HG03571 (cell line): Measurements from ENCODE around the gene CALR3.
"Not testable (repeated sequence)": the region's sequence is repeated elsewhere in the genome, so short reads cannot be mapped to it uniquely, and the experiment has no call there.

Source experiments
- ATAC-seq: cut with Tn5 transposase; IDR thresholded peaks from one replicate; pipeline ENCODE4 v1.9.1; 2021; ENCODE audit not compliant: unreplicated experiment

The CALR3 gene

DNA sequence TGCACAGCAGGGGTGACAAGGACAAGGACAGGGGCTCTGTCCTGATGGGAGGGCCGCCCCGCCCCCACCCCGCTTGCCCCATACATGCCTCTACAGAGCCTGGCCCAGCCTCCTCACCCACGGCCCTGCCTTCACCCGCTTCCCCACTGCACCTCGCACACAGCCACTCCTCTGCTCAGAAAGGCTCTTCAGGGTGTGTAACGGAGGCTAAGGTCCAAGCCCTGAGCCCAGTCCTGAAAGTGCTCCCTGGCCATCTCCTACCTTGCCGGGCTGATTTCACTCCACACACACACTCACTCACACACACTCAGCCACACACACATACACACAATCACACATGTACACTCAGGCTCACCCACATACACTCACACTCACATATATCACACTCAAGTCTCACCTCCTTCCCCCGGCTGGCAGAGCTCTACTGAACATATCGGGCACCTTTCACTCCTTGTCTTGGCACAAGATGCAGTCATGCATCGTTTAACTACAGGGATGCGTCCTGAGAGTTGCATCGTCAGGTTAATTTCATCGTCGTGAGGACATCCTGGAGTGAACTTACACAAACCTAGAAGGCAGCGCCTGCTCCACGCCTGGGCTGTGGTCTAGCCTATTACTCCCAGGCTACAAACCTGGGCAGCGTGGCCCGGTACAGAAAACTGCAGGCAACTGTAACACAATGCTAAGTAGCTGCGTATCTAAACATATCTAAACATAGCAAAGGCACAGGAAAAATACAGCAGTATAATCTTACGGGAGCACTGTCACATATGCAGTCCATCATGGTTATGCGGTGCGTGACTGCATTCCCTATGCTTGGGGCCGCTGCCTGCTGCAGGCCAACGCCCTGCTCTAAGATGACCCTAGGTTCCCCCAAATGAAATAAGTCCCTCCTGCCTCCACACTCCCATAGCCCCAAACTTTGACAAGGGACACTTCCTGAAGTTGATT, 37.3 kb downstream of the CALR3 start:
- ATAC-seq = no peak

DNA sequence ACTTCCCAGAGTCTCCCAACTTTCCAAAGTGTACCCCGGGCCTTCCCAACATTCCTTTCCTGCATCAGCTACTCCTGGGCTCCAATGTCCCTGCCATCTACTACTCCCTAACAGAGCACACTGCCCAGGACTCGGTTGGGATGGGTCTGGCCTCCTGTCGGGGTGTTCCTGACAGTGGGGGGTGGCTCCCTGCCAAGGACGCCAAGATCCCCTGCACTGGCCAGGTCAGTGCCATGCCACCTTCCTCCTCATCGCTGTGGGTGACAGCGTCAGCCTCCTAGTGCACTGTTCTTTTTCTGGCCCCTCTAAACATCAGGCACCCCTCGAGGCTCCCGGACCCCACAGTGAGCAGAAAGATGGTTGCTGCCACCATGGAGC, 38.0 kb downstream of the CALR3 start:
- ATAC-seq = no peak

GRCh38 chr19:16457195-16457953, 38.6 kb downstream of the CALR3 start:
- ATAC-seq = no peak

DNA sequence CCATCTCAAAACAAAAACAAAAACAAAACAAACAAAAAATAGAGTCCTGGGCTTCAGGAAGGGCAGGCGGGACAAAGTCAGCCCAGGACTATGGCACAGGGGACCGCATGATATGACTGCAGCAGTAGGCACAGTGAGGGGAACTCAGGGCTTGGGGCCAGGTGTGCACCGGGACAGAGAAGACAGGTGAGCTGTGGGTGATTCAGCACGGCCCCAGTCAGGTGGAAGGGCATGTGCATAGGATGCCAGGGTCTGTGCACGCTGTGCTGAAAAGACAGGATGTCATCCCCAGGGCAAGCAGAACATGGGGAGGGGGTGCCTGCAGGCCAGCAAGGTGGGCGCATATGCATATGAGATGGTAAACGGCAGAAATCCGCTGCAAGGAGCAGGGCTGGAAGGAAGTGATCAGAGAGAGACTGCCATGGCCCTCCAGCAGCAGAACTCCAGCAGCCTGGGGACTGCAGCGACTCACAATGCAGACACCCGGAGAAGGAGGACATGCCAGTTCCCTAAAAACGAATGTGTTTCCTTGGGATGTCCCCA, 39.2 kb downstream of the CALR3 start:
- no peak for ATAC-seq

DNA sequence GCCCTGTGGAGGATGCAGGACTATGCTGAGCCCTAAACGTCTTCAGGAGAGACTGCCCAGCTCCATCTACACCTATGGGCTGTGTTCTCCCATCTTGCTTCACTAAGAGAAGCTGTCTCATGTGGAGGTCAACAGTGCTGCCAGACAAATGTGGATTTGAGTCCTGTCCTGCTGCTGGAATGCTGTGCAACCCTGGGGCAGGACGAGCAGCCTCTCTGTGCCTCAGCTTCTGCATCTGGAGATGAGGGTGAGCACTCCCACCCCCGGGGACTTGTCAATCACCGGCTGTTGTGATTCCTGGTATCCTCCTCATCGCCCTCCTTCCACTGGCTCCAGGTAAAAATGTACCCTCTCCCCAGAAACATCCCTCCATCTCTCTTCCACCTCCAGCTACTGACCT, 40.5 kb downstream of the CALR3 start:
- ATAC-seq = no peak

- ATAC-seq = no peak
Observed at GRCh38 chr19:16454351-16454918, 41.5 kb downstream of the CALR3 start.

GRCh38 chr19:16452325-16452724, 43.6 kb downstream of the CALR3 start:
- no peak for ATAC-seq

DNA sequence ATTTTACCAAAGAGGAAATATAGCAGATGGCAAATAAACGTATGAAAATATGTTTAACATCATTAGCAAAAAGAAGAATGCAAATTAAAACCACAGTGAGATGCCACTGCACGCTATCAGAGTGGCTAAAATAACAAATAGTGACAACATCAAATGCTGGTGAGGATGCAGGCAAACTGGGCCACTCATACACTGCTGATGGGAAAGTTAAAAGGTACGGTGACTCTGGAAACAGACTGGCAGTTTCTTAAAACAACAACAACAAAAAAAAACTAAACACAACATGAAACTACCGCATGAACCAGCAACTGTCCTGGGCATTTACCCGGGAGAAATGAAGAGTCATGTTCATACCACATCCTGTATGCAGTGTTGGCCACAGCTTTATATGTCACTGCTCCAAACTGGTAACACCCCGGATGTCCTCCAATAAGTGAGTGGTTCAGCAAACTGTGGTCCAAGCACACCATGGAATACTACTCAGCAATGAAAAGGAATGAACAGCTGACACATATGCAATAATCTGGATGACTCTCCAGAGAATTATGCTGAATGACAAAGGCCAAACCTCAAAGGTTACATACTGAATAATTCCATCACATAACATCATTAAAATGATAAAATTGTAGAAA, 46.5 kb downstream of the CALR3 start:
- no peak for ATAC-seq

- not testable (repeated sequence) for ATAC-seq
Observed at GRCh38 chr19:16448872-16449271, 47.1 kb downstream of the CALR3 start.

DNA sequence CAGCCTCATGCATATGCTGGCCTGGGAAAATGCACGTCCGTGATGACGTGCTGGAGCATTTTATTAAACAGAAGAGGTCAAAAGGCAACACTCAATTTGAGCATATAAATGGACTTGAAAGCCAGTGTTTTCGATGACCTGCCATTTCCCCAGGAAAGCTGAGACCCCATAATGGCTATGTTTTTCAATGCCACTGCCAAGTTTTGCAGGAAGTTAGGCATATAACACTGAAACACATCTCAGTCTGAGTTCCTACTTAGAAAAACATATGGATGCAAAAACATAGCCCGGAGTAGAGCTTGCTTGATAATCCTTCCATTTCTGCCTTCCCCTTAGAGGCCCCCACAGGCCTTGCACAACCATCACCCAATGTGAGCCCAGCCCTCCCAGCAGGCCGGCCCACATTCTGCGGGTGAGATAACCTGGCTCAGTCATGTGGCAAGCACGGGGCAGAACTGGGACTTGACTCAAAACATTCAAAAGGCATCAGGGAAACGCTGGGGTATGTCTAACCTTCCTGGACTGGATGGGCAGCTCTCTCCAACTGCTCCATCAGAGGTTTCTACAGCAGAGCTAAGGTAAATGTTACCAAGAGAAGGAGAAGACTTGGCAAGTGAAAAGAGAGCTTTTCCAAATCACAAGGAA, 49.1 kb downstream of the CALR3 start:
- ATAC-seq = no peak

DNA sequence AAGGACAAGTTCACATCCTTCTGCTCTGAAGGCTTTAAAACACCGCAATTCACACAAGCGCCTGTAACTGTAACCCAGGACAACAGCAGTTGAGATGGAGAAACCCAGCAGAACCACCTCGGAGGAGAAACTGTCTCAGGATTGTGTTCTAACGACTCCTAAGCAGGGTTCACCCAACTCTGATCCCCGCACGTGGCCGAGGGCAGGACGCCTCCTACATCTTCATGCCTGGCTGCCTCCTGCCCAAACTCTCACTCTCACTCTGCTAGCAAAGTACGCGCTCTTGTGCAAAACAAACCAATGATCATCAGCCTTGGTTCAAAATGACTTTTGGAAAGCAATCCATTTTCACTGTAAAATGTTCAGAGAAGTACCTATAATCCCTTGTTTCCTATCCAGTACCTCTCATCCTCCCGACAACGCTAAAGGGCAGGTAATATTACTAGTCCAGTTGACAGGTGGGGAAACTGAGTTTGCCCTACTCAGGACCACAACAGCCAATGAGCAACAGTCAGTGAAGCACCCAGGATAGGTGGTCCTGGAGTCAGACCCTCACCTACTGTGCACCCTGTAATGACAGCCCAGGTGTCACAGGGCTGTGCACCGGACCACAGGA, 49.8 kb downstream of the CALR3 start:
- ATAC-seq = no peak

- ATAC-seq = no peak
Observed at GRCh38 chr19:16445238-16446107, 50.5 kb downstream of the CALR3 start.

DNA sequence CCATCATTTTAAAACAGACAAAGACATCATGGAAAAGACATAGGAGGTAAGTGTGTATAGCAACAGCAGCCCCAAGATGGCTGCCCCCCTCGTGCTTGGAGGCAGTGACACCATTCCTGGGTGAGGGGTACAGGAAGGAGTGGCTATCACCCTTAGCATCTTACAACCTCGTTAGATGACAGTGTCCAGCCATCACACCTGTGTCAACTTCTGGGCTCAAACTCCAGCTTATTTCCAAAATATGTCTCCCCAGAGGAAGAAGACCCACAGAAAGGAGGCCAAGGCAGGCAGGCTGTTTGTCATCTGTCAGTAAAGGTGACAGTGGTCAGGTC, 51.7 kb downstream of the CALR3 start:
- ATAC-seq = no peak

- ATAC-seq = no peak
Observed at GRCh38 chr19:16442386-16443276, 53.3 kb downstream of the CALR3 start.

GRCh38 chr19:16441661-16442162, 54.3 kb downstream of the CALR3 start:
- ATAC-seq = no peak

DNA sequence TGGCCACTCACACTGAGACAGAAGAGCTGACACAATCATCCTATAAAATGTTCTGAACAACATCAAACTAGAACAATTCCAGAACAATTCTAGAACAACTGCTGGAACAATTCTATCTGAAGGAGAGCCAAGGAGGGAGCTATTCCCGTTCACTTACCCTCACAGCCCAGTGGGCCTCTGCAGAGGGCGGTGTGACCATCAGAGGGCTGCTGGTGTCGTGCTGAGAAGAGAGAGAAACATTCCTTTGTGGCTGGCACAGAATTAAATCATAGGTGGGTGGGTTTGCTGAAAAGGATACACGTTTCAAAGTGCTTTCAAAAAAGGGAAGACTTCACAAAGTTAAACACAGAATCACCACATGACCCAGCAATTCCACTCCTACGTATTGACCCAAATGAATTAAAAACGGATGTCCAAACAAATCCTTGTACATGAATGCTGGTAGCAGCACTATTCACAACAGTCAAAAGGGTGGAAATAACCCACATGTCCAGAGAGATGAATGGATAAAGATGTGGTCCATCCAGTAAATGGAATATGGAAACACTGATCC, 59.1 kb downstream of the CALR3 start:
- no peak for ATAC-seq

GRCh38 chr19:16435999-16436650, 59.8 kb downstream of the CALR3 start:
- ATAC-seq = no peak
